Activated T-helper 2 cell treated with anti-CD3 and anti-CD28 coated beads, Interferon-gamma antibody, Interleukin-2, Interleukin-4, amounts not matched to agents 10 μg/mL and 5 μg/mL and 100 μg/mL, durations not matched to agents 14 hours and 24 hours and 36 hours (primary cell): Measurements from ENCODE around the gene USP9Y. TPM values are rescaled to one million over a fixed set of nuclear protein-coding genes. Genes with fewer than 3 reads are reported as not detected.
A peak's percentile ranks its signal among the peaks of the same experiment; 100 is the strongest.
"Not testable (repeated sequence)": the region's sequence is repeated elsewhere in the genome, so short reads cannot be mapped to it uniquely, and the experiment has no call there.

Source experiments
- DNase-seq: peaks from one replicate; pipeline ENCODE4 v3.0.0; 2021; ENCODE audit warnings: low spot score
- H3K27ac Mint-ChIP-seq: one replicate; pipeline ENCODE4 v1.8.0; 2021; ENCODE audit warnings: mixed read lengths
- H3K27me3 Mint-ChIP-seq: one replicate; pipeline ENCODE4 v1.8.0; 2021; ENCODE audit warnings: low read depth, mixed read lengths
- H3K36me3 Mint-ChIP-seq: one replicate; pipeline ENCODE4 v1.8.0; 2021; ENCODE audit warnings: low read depth, mixed read lengths
- H3K4me1 Mint-ChIP-seq: one replicate; pipeline ENCODE4 v1.8.0; 2021; ENCODE audit warnings: low read depth, mixed read lengths
- H3K4me3 Mint-ChIP-seq: one replicate; pipeline ENCODE4 v1.8.0; 2021; ENCODE audit warnings: low read depth, mild to moderate bottlenecking, moderate library complexity, mixed read lengths
- H3K9me3 Mint-ChIP-seq: one replicate; pipeline ENCODE4 v1.8.0; 2021; ENCODE audit warnings: mixed read lengths
- intact Hi-C: fragments of 100-400 bp; cut with micrococcal nuclease; formaldehyde crosslinking; loops from one replicate; pipeline ENCODE4 v1.15.1; 2023
- total RNA-seq: library from RNA; stranded (reverse); gene quantifications from 2 replicates; pipeline ENCODE4 v1.2.3, GENCODE V29; 2022

USP9Y gene, protein sequence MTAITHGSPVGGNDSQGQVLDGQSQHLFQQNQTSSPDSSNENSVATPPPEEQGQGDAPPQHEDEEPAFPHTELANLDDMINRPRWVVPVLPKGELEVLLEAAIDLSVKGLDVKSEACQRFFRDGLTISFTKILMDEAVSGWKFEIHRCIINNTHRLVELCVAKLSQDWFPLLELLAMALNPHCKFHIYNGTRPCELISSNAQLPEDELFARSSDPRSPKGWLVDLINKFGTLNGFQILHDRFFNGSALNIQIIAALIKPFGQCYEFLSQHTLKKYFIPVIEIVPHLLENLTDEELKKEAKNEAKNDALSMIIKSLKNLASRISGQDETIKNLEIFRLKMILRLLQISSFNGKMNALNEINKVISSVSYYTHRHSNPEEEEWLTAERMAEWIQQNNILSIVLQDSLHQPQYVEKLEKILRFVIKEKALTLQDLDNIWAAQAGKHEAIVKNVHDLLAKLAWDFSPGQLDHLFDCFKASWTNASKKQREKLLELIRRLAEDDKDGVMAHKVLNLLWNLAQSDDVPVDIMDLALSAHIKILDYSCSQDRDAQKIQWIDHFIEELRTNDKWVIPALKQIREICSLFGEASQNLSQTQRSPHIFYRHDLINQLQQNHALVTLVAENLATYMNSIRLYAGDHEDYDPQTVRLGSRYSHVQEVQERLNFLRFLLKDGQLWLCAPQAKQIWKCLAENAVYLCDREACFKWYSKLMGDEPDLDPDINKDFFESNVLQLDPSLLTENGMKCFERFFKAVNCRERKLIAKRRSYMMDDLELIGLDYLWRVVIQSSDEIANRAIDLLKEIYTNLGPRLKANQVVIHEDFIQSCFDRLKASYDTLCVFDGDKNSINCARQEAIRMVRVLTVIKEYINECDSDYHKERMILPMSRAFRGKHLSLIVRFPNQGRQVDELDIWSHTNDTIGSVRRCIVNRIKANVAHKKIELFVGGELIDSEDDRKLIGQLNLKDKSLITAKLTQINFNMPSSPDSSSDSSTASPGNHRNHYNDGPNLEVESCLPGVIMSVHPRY (N-terminal part only)
- total RNA-seq, result 10.8 and 13.6 TPM in 2 replicates

DNA sequence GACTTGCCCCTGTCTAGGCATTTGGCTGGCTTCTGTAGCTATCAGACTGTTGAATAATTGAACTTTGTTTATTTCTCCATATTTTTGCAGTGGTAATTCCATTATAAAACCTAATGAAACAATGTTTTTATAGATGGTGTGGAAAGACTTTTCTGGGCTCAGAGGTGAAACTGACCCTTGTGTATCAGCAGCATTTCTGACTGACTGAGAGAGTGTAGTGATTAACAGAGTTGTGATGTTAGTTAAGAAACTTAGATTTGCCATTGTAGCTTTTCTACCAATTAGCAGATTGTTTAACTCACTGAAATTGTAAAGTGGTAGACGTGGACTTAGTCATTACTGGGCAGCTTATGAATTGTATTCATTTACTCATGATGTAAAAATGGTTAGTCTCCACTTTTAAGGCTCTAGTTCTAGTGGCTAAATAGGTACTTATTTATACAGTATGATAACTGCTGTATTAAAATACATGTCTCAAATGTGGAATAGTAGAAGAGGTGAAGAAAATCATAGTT lies at the start of gene USP9Y:
USP9Y (plus strand) TSS at position 51 of the 515 bp plus-strand sequence. CDS start 8,217 bp downstream, outside the sequence.
- intact Hi-C loops, result no loop called here
- no peaks in the 10 kb centered on the region for H3K27me3 Mint-ChIP-seq
- peaks cover 3% of the 10 kb centered on the region for H3K4me1 Mint-ChIP-seq
- peaks cover 12% of the 10 kb centered on the region for H3K9me3 Mint-ChIP-seq
- no peak within 1 kb of the TSS for H3K4me3 Mint-ChIP-seq
- H3K27ac Mint-ChIP-seq, result no peak within 1 kb of the TSS
- H3K36me3 Mint-ChIP-seq, result peaks cover 76% of the 10 kb centered on the region
- DNase-seq, result no peak

DNA sequence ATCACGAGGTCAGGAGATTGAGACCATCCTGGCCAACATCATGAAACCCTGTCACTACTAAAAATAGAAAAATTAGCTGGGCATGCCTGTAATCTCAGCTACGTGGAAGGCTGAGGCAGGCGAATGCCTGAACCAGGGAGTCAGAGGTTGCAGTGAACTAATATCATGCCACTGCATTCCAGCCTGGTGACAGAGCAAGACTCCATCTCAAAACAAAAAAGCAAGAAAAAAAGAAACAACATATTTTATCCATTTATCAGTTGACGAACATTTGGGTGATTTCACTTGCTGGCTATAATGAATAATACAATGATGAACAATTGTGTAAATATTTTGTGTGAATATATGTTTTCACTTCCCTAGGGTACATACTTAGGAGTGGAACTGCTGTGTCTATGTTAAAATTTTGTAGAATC lies 49.4 kb upstream of the USP9Y start:
- no peaks in the 10 kb centered on the region for H3K27me3 Mint-ChIP-seq
- no peaks in the 10 kb centered on the region for H3K4me1 Mint-ChIP-seq
- no peaks in the 10 kb centered on the region for H3K36me3 Mint-ChIP-seq
- DNase-seq, result no peak
- H3K27ac Mint-ChIP-seq, result no peak overlapping the region
- no peak overlapping the region for H3K4me3 Mint-ChIP-seq
- intact Hi-C loops, result no loop called here
- H3K9me3 Mint-ChIP-seq, result no peaks in the 10 kb centered on the region

DNA sequence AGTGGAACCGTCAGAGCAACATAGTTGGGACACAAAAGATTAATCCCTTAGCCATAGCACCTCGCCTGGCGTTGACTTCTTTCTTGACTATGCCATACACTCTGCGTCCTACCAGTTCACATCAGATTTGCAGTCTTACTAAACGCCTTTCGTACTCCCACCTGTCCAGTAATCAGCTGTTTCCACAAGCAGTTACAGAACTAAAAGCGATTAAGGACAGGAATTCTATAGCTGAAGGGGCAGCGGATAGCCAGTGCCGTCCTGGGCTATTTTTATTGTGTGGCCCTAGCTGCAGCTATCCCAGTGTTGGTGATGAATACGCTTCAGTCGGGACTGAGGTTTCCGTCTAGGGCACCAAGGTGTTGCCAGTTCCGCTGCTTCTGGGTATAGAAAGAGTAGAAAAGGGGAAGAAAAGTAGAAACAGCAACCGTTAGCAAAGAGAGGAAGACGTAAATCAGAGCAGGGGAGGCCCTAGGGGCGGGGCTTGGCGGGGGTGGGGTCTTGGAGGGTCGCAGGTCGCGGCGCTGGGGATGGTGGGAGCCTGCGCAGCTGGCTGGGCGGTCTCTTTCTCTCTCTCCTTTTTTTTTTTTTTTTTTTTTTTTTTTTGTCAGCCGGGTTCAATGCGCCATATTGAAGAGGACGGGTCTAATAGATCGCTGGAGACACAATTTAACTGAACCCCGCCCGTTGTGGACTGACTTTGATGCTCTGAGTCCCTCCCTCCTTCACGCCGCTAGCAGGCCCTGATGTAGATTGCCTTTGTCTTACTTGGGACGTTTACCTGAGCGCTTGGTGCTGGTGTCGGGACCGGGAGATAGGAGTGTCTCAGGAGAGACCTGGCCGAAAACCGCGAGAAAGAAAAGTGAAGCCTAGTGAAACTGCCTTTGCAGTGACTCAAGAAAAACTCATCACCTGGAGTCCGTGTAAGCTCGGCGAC lies 39.0 kb upstream of the USP9Y start:
- Mint-ChIP-seq H3K4me1 (peaks cover 15% of the 10 kb centered on the region), H3K27me3 (no peaks in the 10 kb centered on the region), H3K27ac (peak overlapping the region; percentile 97), H3K36me3 (peaks cover 19% of the 10 kb centered on the region), H3K9me3 (no peaks in the 10 kb centered on the region), H3K4me3 (peak overlapping the region; percentile 97)
- DNase-seq, result peak; percentile 55
- intact Hi-C loops, result loop anchor here (1.0 to 10.0 kb wide), 3 partner anchors 71 to 683 kb away; no protein-coding TSS in a partner anchor

DNA sequence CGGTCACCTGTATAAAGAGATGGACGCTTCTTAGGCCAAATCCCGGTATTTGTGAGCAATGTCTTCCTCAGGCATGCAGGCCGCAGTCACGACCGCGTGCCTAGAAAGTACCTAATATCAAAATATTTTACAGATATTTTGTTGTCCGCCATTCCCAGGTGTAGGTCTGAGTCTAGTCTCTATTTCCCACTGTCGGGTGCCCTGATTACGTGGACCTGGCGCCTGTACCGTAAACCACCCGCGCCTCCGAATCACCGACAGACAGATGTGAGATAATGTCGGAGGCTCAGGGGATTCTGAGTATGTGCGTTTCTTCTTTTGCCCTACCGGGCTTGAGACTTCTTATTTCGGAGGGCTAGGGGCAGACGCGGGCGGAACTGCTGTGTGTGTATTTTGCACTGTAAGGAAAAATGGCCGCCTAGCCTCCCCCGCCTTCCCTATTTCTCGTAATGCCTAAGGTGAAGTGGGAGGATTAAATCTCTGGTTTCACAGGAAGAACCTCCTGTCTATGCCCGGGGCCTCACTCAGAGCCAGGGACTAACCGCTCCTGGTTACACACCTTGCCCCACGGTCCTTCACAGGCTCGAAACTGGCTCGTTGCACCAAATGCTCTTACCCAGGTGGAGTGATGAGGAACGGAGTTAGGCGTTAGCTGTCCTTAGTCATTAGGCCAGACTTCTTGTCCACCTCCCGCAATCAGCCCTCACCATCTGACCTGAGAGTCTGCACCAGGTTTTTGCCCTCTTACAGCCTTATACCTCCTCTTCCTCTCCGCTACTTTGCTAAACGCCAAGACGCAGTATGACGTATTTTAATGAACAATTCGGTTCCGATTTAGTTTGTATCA lies 38.1 kb upstream of the USP9Y start:
- DNase-seq, result peak; percentile 26
- H3K4me1 Mint-ChIP-seq, result peaks cover 16% of the 10 kb centered on the region
- H3K4me3 Mint-ChIP-seq, result peak overlapping the region; percentile 97
- H3K36me3 Mint-ChIP-seq, result peaks cover 20% of the 10 kb centered on the region
- H3K9me3 Mint-ChIP-seq, result no peaks in the 10 kb centered on the region
- intact Hi-C loops, result loop anchor here (1.0 to 10.0 kb wide), 4 partner anchors 70 to 682 kb away; no protein-coding TSS in a partner anchor
- peak overlapping the region; percentile 97 for H3K27ac Mint-ChIP-seq
- no peaks in the 10 kb centered on the region for H3K27me3 Mint-ChIP-seq

DNA sequence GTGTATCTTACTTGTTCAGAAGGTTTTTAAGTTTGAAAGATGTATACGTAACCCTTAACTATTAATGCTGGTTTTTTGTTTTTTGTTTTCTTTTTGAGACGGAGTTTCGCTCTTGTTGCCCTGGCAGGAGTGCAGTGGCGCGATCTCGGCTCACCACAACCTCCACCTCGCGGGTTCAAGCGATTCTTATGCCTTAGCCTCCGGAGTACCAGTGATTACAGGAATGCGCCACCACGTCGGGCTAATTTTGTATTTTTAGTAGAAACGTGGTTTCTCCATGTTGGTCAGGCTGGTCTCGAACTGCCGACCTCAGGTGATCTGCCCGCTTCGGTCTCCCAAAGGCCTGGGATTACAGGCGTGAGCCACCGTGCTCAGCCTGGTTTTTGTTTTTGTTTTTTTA lies 37.2 kb upstream of the USP9Y start:
- intact Hi-C loops, result loop anchor here (1.0 to 10.0 kb wide), 2 partner anchors 241 to 681 kb away; no protein-coding TSS in a partner anchor
- not testable (repeated sequence) for H3K27me3 Mint-ChIP-seq, H3K9me3 Mint-ChIP-seq, DNase-seq
- H3K36me3 Mint-ChIP-seq, result peaks cover 25% of the 10 kb centered on the region
- peaks cover 19% of the 10 kb centered on the region for H3K4me1 Mint-ChIP-seq
- peak overlapping the region; percentile 69 for H3K27ac Mint-ChIP-seq
- H3K4me3 Mint-ChIP-seq, result peak overlapping the region; percentile 97

DNA sequence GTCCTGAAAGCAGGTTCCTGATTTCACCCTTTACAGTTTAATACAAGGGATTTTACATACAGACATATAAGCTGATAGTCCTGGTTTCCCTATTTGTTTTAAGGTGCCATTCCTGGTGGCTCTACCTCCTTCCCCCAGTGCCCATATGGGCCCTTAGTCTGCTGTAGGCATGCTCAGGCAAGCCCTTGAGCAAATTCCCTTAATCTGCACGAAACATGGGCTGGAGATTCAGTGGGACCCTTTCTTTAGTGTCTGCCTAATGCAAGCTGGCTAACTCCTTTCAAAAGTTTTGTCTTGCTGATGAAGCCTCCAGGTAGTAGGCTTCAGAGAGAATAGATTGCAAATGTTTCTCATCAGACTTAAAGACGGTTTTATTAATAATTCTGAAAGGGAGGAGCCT lies 22.9 kb upstream of the USP9Y start:
- intact Hi-C loops, result no loop called here
- no peak overlapping the region for H3K4me3 Mint-ChIP-seq
- peaks cover 5% of the 10 kb centered on the region for H3K9me3 Mint-ChIP-seq
- peaks cover 3% of the 10 kb centered on the region for H3K4me1 Mint-ChIP-seq
- no peak overlapping the region for H3K27ac Mint-ChIP-seq
- peaks cover 31% of the 10 kb centered on the region for H3K36me3 Mint-ChIP-seq
- no peak for DNase-seq
- H3K27me3 Mint-ChIP-seq, result no peaks in the 10 kb centered on the region

DNA sequence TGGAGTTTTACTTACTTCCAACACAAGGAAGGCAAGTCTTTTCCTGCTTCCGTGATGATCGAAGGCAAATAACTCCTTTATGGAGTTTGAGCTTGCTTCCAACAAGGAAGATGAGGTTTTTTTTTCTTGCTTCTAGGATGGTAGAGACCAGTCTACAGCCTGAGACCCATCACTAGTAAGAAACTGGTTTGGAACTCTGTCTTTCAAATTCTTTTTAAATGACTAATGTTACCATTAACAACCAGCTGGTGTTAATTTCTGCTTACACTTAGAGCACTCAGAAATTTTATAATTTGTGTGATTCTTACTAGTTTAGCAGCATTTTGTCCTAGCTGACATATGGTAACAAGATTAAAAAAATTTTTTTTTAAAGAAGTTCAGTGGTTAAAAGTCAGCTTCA lies 19.5 kb upstream of the USP9Y start:
- no peak overlapping the region for H3K4me3 Mint-ChIP-seq
- intact Hi-C loops, result no loop called here

DNA sequence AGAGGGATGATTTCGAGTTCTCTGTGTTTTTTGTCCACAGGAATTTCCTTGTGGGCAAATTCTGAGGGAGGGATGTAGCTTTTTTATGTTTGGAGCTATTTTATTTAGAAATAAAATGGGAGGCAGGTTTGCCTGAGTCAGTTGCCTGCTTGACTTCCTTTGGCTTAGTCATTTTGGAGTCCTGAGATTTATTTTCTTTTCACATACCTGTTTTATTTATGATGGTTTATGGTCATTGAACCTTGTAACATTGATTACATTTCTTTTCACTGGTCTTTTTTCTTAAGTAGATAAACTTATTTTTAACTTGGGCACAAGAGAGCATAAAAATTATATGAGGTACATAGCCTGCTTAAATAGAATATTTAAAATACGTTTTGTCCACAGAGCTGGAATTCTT lies 12.7 kb upstream of the USP9Y start:
- Mint-ChIP-seq H3K4me1 (no peaks in the 10 kb centered on the region), H3K27ac (no peak overlapping the region), H3K27me3 (no peaks in the 10 kb centered on the region), H3K9me3 (peaks cover 16% of the 10 kb centered on the region), H3K36me3 (peaks cover 66% of the 10 kb centered on the region), H3K4me3 (no peak overlapping the region)
- no peak for DNase-seq
- intact Hi-C loops, result no loop called here

More for the DNA sequence above, 19.5 kb upstream of the USP9Y start:
- Mint-ChIP-seq H3K27me3 (no peaks in the 10 kb centered on the region), H3K4me1 (peaks cover 3% of the 10 kb centered on the region), H3K9me3 (peaks cover 8% of the 10 kb centered on the region), H3K36me3 (peaks cover 36% of the 10 kb centered on the region), H3K27ac (no peak overlapping the region)
- no peak for DNase-seq

DNA sequence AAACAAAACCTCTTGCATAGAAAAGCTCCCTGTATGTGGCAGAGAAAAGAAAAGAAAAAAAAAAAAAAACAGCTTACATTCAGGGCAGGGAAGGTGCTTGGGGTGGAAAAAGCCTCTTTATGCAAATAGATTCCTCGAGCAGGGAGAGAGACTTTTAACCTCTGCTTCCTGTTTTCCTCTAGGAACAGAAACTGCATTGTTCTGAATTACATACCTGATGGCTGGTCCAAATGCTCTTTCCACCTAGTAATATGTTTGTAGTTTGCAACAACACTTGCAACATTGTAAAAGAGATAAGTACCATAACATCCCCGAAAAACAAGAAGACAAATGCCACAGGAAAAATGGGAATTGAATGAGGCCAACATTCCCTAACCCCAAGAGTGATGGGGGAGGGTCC lies 944 bp upstream of the USP9Y start:
- Mint-ChIP-seq H3K4me3 (no peak overlapping the region), H3K9me3 (peaks cover 12% of the 10 kb centered on the region), H3K36me3 (peaks cover 67% of the 10 kb centered on the region), H3K27me3 (no peaks in the 10 kb centered on the region), H3K27ac (no peak overlapping the region), H3K4me1 (peaks cover 3% of the 10 kb centered on the region)
- intact Hi-C loops, result no loop called here
- DNase-seq, result no peak

DNA sequence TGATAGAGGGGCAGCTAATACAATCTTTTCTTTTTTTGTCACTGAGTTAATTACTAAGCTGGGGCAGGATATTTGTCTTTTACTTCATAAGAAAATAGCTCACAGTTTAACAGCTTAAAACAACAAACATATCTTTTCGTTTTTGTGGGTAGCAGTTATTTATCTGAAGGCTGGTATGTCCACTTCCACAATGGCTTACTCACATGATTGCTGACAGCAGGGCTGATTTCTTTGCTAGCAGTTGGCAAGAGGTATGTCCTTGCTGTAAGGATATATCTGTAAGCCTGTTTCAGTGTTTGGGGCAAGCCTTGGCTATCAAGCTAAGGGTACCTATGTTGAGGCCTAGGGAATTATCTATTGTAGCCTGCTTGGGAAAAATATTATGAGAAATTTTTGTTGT lies 1.1 kb downstream of the USP9Y start:
- intact Hi-C loops, result no loop called here
- Mint-ChIP-seq H3K27me3 (no peaks in the 10 kb centered on the region), H3K4me3 (no peak overlapping the region), H3K36me3 (peaks cover 78% of the 10 kb centered on the region), H3K4me1 (peaks cover 3% of the 10 kb centered on the region), H3K9me3 (peaks cover 12% of the 10 kb centered on the region), H3K27ac (no peak overlapping the region)
- no peak for DNase-seq

DNA sequence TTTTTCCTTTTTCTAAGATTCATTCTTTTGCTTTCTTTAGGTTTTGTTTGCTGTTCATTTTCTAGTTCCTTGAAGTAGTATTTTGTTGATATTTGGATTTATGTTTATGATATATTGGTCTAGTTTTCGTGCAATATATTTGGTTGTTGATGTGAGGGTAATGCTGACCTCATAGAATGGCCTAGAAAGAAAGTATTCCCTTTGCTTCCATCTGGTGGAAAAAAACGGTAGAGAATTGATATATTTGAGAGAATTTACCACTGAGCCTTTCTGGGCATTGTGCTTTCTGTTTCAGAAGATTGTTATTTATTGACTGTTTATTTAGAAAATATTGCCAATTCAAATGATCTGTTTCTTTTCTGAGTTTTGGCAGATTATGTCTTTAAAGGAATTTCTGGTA lies 9.4 kb downstream of the USP9Y start:
- peaks cover 27% of the 10 kb centered on the region for H3K36me3 Mint-ChIP-seq
- no peak overlapping the region for H3K4me3 Mint-ChIP-seq
- intact Hi-C loops, result no loop called here
- H3K27me3 Mint-ChIP-seq, result no peaks in the 10 kb centered on the region
- H3K9me3 Mint-ChIP-seq, result no peaks in the 10 kb centered on the region
- no peak overlapping the region for H3K27ac Mint-ChIP-seq
- no peaks in the 10 kb centered on the region for H3K4me1 Mint-ChIP-seq
- no peak for DNase-seq
